CD14-positive monocyte (primary cell): Measurements from ENCODE around the gene CAPN9. TPM values are rescaled to one million over a fixed set of nuclear protein-coding genes. Genes with fewer than 3 reads are reported as not detected.
"Not testable (repeated sequence)": the region's sequence is repeated elsewhere in the genome, so short reads cannot be mapped to it uniquely, and the experiment has no call there.

Source experiments
- DNase-seq, 3 donors: peaks; one replicate each; pipeline ENCODE4 v3.0.0-alpha.2; 2011 to 2022
- H2AFZ ChIP-seq: 2 replicates; pipeline ENCODE4 v1.6.0; 2012; ENCODE audit warnings: mild to moderate bottlenecking, low read depth, low read length, inconsistent platforms; ENCODE audit not compliant: insufficient read depth, poor library complexity, severe bottlenecking
- H3K27ac ChIP-seq, 2 donors: 1 replicate in 1 of 2; 2 replicates in 1 of 2; pipeline ENCODE4 v1.5.1; 2012 to 2013; ENCODE audit warnings: low read length in 2 of 2, control low read depth in 1 of 2, inconsistent platforms in 1 of 2, low read depth in 1 of 2, mild to moderate bottlenecking in 1 of 2
- H3K27me3 ChIP-seq, 2 donors: one replicate each; pipeline versions ENCODE4 v1.6.0 to v1.6.1; 2011 to 2013; ENCODE audit warnings: low read length in 2 of 2; ENCODE audit not compliant: control insufficient read depth in 2 of 2, insufficient read depth in 2 of 2
- H3K36me3 ChIP-seq, 2 donors: replicated peaks in 1 of 2; 1 replicate in 1 of 2; 2 replicates in 1 of 2; pipeline versions ENCODE4 v1.5.1 to v1.6.1; 2012 to 2013; ENCODE audit warnings: low read length in 2 of 2, control low read depth in 1 of 2, inconsistent platforms in 1 of 2, mild to moderate bottlenecking in 1 of 2; ENCODE audit not compliant: insufficient read depth in 2 of 2, control insufficient read depth in 1 of 2
- H3K4me1 ChIP-seq, 2 donors: 1 replicate in 1 of 2; 2 replicates in 1 of 2; pipeline versions ENCODE4 v1.5.1 to v1.6.1; 2012 to 2013; ENCODE audit warnings: low read length in 2 of 2, control low read depth in 1 of 2, inconsistent platforms in 1 of 2, mild to moderate bottlenecking in 1 of 2, moderate library complexity in 1 of 2; ENCODE audit not compliant: insufficient read depth in 2 of 2, control insufficient read depth in 1 of 2
- H3K4me2 ChIP-seq: replicated peaks from 2 replicates; pipeline ENCODE3; 2012; ENCODE audit warnings: low read length, moderate library complexity, mild to moderate bottlenecking; ENCODE audit not compliant: poor library complexity, severe bottlenecking; ENCODE audit errors: extremely low read depth
- H3K4me3 ChIP-seq, 3 experiments: fragments of 200-600 bp in 1 of 3; sonication (generic) in 1 of 3; replicated peaks in 1 of 3; 1 replicate in 2 of 3; 2 replicates in 1 of 3; pipeline ENCODE4 v1.5.1; 2011 to 2013; ENCODE audit warnings: low read length in 3 of 3, mild to moderate bottlenecking in 3 of 3, control low read depth in 2 of 3, low read depth in 2 of 3, inconsistent platforms in 1 of 3, moderate library complexity in 1 of 3
- H3K79me2 ChIP-seq: 2 replicates; pipeline ENCODE4 v1.6.0; 2012; ENCODE audit warnings: mild to moderate bottlenecking, control low read depth, inconsistent platforms, low read length, moderate library complexity; ENCODE audit not compliant: insufficient read depth
- H3K9ac ChIP-seq: 2 replicates; pipeline ENCODE4 v1.6.0; 2017; ENCODE audit warnings: low read length, mild to moderate bottlenecking; ENCODE audit not compliant: insufficient read depth, poor library complexity, severe bottlenecking
- H3K9me3 ChIP-seq, 2 donors: replicated peaks in 1 of 2; 1 replicate in 1 of 2; 2 replicates in 1 of 2; pipeline versions ENCODE4 v1.5.1 to v1.6.1; 2012 to 2013; ENCODE audit warnings: low read length in 2 of 2, control low read depth in 1 of 2; ENCODE audit not compliant: control insufficient read depth in 1 of 2, insufficient read depth in 1 of 2
- H4K20me1 ChIP-seq: 2 replicates; pipeline ENCODE4 v1.6.0; 2012; ENCODE audit warnings: mild to moderate bottlenecking, low read length, control low read depth, moderate library complexity; ENCODE audit not compliant: insufficient read depth
- H3K27ac Mint-ChIP-seq, 7 donors: one replicate each; pipeline ENCODE4 v1.8.0; 2020; ENCODE audit warnings: mild to moderate bottlenecking in 7 of 7, mixed read lengths in 7 of 7, moderate library complexity in 6 of 7, inconsistent platforms in 2 of 7
- H3K27me3 Mint-ChIP-seq, 3 donors: one replicate each; pipeline ENCODE4 v1.8.0; 2021 to 2022; ENCODE audit warnings: low read depth in 3 of 3, mild to moderate bottlenecking in 3 of 3, mixed read lengths in 3 of 3, moderate library complexity in 3 of 3, inconsistent platforms in 1 of 3
- H3K36me3 Mint-ChIP-seq, 2 donors: one replicate each; pipeline ENCODE4 v1.8.0; 2020; ENCODE audit warnings: mixed read lengths in 2 of 2, inconsistent platforms in 1 of 2, mild to moderate bottlenecking in 1 of 2
- H3K4me1 Mint-ChIP-seq: one replicate; pipeline ENCODE4 v1.8.0; 2020; ENCODE audit warnings: mild to moderate bottlenecking, mixed read lengths
- H3K4me3 Mint-ChIP-seq, 2 donors: one replicate each; pipeline ENCODE4 v1.8.0; 2020; ENCODE audit warnings: mild to moderate bottlenecking in 2 of 2, mixed read lengths in 2 of 2, moderate library complexity in 1 of 2
- H3K9me3 Mint-ChIP-seq, 7 donors: one replicate each; pipeline ENCODE4 v1.8.0; 2020 to 2022; ENCODE audit warnings: mixed read lengths in 7 of 7, mild to moderate bottlenecking in 6 of 7, moderate library complexity in 6 of 7, inconsistent platforms in 2 of 7
- CTCF ChIP-seq: fragments of 200-600 bp; IDR thresholded peaks from one replicate; pipeline ENCODE4 v1.8.0; 2022; ENCODE audit warnings: antibody characterized with exemption, mild to moderate bottlenecking
- WGBS: methylation state at CpG from one replicate; pipeline ENCODE4 v1.1.5; 2013; ENCODE audit warnings: missing lambda C conversion rate; ENCODE audit not compliant: insufficient coverage; 5-methylcytosine and 5-hydroxymethylcytosine counted together
- intact Hi-C, 2 donors: fragments of 100-400 bp; cut with micrococcal nuclease; formaldehyde crosslinking; loops; one replicate each; pipeline versions ENCODE4 v1.15.0 to v1.15.1; 2023
- polyA plus RNA-seq, 3 donors: library from polyadenylated mRNA; depleted of rRNA in 1 of 3; unstranded in 2 of 3; stranded (reverse) in 1 of 3; fragments of 300-500 nt in 2 of 3; fragments of >200 nt in 1 of 3; fragmentation: Illumina TruSeq in 2 of 3; gene quantifications; 1 replicate in 2 of 3; 2 replicates in 1 of 3; pipeline ENCODE4 v1.2.3, GENCODE V29; 2012 to 2021

Gene CAPN9
- polyA plus RNA-seq, 3 donors: not detected

DNA sequence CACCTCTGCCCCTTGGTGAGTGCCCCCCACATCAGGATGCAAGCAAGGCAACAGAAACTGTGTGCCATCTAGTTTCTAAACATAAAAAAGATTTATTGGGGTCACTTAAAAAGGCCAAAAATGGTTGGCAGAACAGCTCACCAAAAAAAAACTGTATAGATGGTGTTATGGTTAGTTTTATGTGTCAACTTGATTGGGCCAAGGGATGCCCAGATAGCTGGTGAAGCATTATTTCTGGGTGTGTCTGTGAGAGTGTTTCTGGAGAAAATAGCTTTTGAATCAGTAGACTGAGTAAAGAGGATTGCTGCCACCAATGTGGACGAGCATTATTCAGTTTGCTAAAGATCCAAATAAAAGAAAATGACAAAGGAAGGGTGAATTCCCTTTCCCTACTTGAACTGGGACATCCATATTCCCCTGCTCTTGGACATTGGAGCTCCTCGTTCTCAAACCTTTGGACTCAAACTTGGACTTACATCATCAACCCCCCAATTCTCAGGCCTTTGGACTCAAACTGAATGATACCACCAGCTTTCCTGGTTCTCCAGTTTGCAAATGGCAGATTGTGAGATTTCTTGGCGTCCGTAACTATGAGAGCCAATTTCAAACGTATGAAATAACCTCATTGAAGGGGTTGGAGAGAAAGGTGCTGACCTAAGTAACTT, 16.9 kb downstream of the CAPN9 start:
- no peak overlapping the region for H3K27ac Mint-ChIP-seq

DNA sequence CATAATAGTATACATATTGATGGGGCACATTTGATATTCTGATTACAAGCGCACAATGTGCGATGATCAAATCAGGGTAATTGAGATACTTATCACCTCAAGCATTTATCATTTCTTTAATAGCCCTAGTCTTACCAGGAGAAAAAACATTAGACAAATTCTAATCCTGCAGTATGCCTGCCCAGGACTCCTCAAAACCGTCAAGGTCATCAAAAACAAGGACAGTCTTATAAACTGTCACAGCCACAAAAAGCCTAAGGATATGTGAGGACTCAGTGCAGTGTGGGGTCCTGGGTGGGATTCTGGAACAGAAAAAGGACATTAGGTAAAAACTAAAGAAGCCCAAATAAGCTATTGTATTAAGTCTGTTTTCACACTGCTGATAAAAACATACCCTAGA, 19.1 kb downstream of the CAPN9 start:
- intact Hi-C loops: no loop called here

More for the DNA sequence above, 16.9 kb downstream of the CAPN9 start:
- Mint-ChIP-seq H3K27me3 (peaks cover 6 to 12% (median 6%) of the 10 kb centered on the region in 3 donors), H3K36me3 (no peaks in the 10 kb centered on the region), H3K9me3 (peaks cover 0 to 3% (median 0%) of the 10 kb centered on the region in 7 donors), H3K4me1 (no peaks in the 10 kb centered on the region), H3K4me3 (no peak overlapping the region)
- intact Hi-C loops: no loop called here
- no peak for TF ChIP-seq CTCF
- DNase-seq: no peak
- Histone ChIP-seq H3K4me3 (no peak overlapping the region), H3K9me3 (no peaks in the 10 kb centered on the region), H3K79me2 (no peaks in the 10 kb centered on the region), H2AFZ (no peak overlapping the region), H3K27me3 (no peaks in the 10 kb centered on the region), H3K4me1 (no peaks in the 10 kb centered on the region), H3K9ac (no peak overlapping the region), H3K4me2 (no peak overlapping the region), H4K20me1 (no peaks in the 10 kb centered on the region), H3K36me3 (no peaks in the 10 kb centered on the region), H3K27ac (no peak overlapping the region)
- WGBS: 96% methylated on average over 5 of the region's 5 CpGs

GRCh38 chr1:230767859-230768612, 20.8 kb downstream of the CAPN9 start:
- H4K20me1 ChIP-seq, H3K27me3 Mint-ChIP-seq, intact Hi-C loops, H3K9me3 ChIP-seq, H3K4me3 ChIP-seq, H3K4me1 ChIP-seq, H3K79me2 ChIP-seq, H3K9me3 Mint-ChIP-seq, H2AFZ ChIP-seq, DNase-seq, H3K4me1 Mint-ChIP-seq, H3K4me2 ChIP-seq, H3K27me3 ChIP-seq, H3K36me3 Mint-ChIP-seq, H3K9ac ChIP-seq, H3K27ac Mint-ChIP-seq, H3K27ac ChIP-seq, H3K4me3 Mint-ChIP-seq, H3K36me3 ChIP-seq: not testable (repeated sequence)
- WGBS: 100% methylated on average over 2 of the region's 8 CpGs

More for the DNA sequence above, 19.1 kb downstream of the CAPN9 start:
- TF ChIP-seq CTCF: no peak
- no peak overlapping the region for H3K4me3 ChIP-seq
- no peaks in the 10 kb centered on the region for H3K36me3 ChIP-seq
- H2AFZ ChIP-seq: no peak overlapping the region
- H3K4me3 Mint-ChIP-seq: no peak overlapping the region
- H3K9me3 ChIP-seq: no peaks in the 10 kb centered on the region
- H3K27me3 ChIP-seq: no peaks in the 10 kb centered on the region
- DNase-seq: no peak
- no peaks in the 10 kb centered on the region for H3K36me3 Mint-ChIP-seq
- no CpG with 5 or more reads among the region's 3 CpGs for WGBS
- H3K4me1 ChIP-seq: no peaks in the 10 kb centered on the region
- H3K27ac Mint-ChIP-seq: no peak overlapping the region
- no peak overlapping the region for H3K4me2 ChIP-seq
- H3K79me2 ChIP-seq: no peaks in the 10 kb centered on the region
- H3K27me3 Mint-ChIP-seq: peaks cover 2 to 8% (median 3%) of the 10 kb centered on the region in 3 donors
- no peak overlapping the region for H3K9ac ChIP-seq
- no peaks in the 10 kb centered on the region for H4K20me1 ChIP-seq
- peaks cover 0 to 3% (median 0%) of the 10 kb centered on the region in 7 donors for H3K9me3 Mint-ChIP-seq
- no peak overlapping the region for H3K27ac ChIP-seq
- no peaks in the 10 kb centered on the region for H3K4me1 Mint-ChIP-seq
